Natural killer cell (primary cell): ENCODE results near the gene KCND2. TPM values are rescaled to one million over a fixed set of nuclear protein-coding genes. Genes with fewer than 3 reads are reported as not detected.

Experiments used
- ATAC-seq, 3 donors: fragments of 150-1000 bp in 2 of 3; fragments of 200-7000 bp in 1 of 3; cut with Tn5 transposase; 1 replicate in 1 of 3; 2 replicates in 2 of 3; pipeline ENCODE4 v1.10.0; 2021; ENCODE audit warnings: mild to moderate bottlenecking in 2 of 3, moderate library complexity in 2 of 3
- DNase-seq, 2 donors: peaks; one replicate each; pipeline versions ENCODE4 v3.0.0 to v3.0.0-alpha.2; 2013 to 2021; ENCODE audit warnings: mixed read lengths in 1 of 2
- H3K27ac ChIP-seq: one replicate; pipeline ENCODE4 v1.5.1; 2013; ENCODE audit warnings: mild to moderate bottlenecking, low read length
- H3K27me3 ChIP-seq: one replicate; pipeline ENCODE4 v1.6.1; 2013; ENCODE audit warnings: low read length; ENCODE audit not compliant: control insufficient read depth, insufficient read depth
- H3K36me3 ChIP-seq: one replicate; pipeline ENCODE4 v1.6.1; 2013; ENCODE audit warnings: low read length; ENCODE audit not compliant: control insufficient read depth, insufficient read depth
- H3K4me1 ChIP-seq: one replicate; pipeline ENCODE4 v1.6.1; 2013; ENCODE audit warnings: low read length; ENCODE audit not compliant: control insufficient read depth, insufficient read depth
- H3K4me3 ChIP-seq: one replicate; pipeline ENCODE4 v1.5.1; 2013; ENCODE audit warnings: low read length
- H3K9me3 ChIP-seq: one replicate; pipeline ENCODE4 v1.6.1; 2013; ENCODE audit warnings: low read length; ENCODE audit not compliant: control insufficient read depth, insufficient read depth
- H3K27ac Mint-ChIP-seq, 2 donors: one replicate each; pipeline ENCODE4 v1.8.0; 2022; ENCODE audit warnings: mild to moderate bottlenecking in 2 of 2, mixed read lengths in 2 of 2, moderate library complexity in 1 of 2
- H3K27me3 Mint-ChIP-seq, 2 donors: one replicate each; pipeline ENCODE4 v1.8.0; 2022; ENCODE audit warnings: low read depth in 2 of 2, mixed read lengths in 2 of 2
- H3K36me3 Mint-ChIP-seq: one replicate; pipeline ENCODE4 v1.8.0; 2022; ENCODE audit warnings: mixed read lengths
- H3K4me1 Mint-ChIP-seq, 2 donors: one replicate each; pipeline ENCODE4 v1.8.0; 2022; ENCODE audit warnings: mixed read lengths in 2 of 2
- H3K4me3 Mint-ChIP-seq: one replicate; pipeline ENCODE4 v1.8.0; 2022; ENCODE audit warnings: mild to moderate bottlenecking, moderate library complexity, mixed read lengths
- H3K9me3 Mint-ChIP-seq, 2 donors: one replicate each; pipeline ENCODE4 v1.8.0; 2022; ENCODE audit warnings: mixed read lengths in 2 of 2
- WGBS: methylation state at CpG from one replicate; pipeline ENCODE4 v1.1.7; 2013; ENCODE audit warnings: missing lambda C conversion rate; ENCODE audit not compliant: insufficient coverage; 5-methylcytosine and 5-hydroxymethylcytosine counted together
- intact Hi-C: fragments of 100-400 bp; cut with micrococcal nuclease; formaldehyde crosslinking; loops from one replicate; pipeline ENCODE4 v1.14.2; 2022
- total RNA-seq, 4 donors: library from RNA; stranded (reverse); fragments of 120-200 nt in 1 of 4; gene quantifications; one replicate each; pipeline versions ENCODE4 v1.2.3 to v1.2.4, GENCODE V29; 2013 to 2022
- TF ChIP-seq, protein P1 (sequence below): fragments of 200-600 bp; IDR thresholded peaks from one replicate; pipeline ENCODE4 v1.8.0; 2022; ENCODE audit warnings: antibody characterized with exemption

Gene KCND2
- total RNA-seq, 3 donors from 2014 or later (not counting 1 experiment from before 2014, with no cell fraction given), result not detected

DNA sequence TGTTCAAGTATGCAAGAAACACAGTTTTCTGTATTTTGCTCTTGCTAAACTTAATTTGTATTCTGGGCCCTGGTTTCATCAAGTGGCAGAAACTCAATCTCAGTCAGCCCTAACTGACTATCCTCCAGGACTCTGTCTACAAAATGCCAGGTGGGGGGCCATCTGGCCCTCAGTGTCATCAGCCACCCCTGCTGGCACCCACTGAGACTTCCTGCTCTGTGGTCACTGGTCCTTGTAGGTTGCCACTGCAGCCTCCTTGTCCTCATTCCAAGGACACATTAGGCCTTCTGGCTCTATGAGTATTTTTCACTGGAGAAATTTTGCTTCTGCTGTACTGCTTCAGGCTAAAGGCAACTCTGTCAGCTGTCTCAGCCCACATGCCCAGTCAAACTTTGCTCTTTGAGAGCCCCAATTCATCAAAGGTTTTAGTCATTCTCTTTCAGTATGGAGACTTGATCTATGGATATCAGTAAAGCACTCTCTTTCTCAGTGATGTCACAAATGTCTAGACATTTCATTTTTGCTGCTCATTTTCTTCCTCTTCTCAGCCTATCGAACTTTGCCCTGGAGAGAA, 163.6 kb downstream of the KCND2 start:
- Histone ChIP-seq H3K4me1 (no peaks in the 10 kb centered on the region), H3K27ac (no peak overlapping the region), H3K36me3 (no peaks in the 10 kb centered on the region), H3K4me3 (no peak overlapping the region), H3K9me3 (no peaks in the 10 kb centered on the region), H3K27me3 (no peaks in the 10 kb centered on the region)
- ATAC-seq (no peak), DNase-seq (no peak)
- H3K4me3 Mint-ChIP-seq, result no peak overlapping the region
- H3K36me3 Mint-ChIP-seq, result no peaks in the 10 kb centered on the region
- no peak overlapping the region for H3K27ac Mint-ChIP-seq
- H3K9me3 Mint-ChIP-seq, result peaks cover 7 to 11% of the 10 kb centered on the region in 2 donors
- intact Hi-C loops, result no loop called here
- H3K27me3 Mint-ChIP-seq, result no peaks in the 10 kb centered on the region
- no peaks in the 10 kb centered on the region for H3K4me1 Mint-ChIP-seq
- TF ChIP-seq, protein P1, sequence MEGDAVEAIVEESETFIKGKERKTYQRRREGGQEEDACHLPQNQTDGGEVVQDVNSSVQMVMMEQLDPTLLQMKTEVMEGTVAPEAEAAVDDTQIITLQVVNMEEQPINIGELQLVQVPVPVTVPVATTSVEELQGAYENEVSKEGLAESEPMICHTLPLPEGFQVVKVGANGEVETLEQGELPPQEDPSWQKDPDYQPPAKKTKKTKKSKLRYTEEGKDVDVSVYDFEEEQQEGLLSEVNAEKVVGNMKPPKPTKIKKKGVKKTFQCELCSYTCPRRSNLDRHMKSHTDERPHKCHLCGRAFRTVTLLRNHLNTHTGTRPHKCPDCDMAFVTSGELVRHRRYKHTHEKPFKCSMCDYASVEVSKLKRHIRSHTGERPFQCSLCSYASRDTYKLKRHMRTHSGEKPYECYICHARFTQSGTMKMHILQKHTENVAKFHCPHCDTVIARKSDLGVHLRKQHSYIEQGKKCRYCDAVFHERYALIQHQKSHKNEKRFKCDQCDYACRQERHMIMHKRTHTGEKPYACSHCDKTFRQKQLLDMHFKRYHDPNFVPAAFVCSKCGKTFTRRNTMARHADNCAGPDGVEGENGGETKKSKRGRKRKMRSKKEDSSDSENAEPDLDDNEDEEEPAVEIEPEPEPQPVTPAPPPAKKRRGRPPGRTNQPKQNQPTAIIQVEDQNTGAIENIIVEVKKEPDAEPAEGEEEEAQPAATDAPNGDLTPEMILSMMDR, result no peak
- no CpG with 5 or more reads among the region's 1 CpG for WGBS

DNA sequence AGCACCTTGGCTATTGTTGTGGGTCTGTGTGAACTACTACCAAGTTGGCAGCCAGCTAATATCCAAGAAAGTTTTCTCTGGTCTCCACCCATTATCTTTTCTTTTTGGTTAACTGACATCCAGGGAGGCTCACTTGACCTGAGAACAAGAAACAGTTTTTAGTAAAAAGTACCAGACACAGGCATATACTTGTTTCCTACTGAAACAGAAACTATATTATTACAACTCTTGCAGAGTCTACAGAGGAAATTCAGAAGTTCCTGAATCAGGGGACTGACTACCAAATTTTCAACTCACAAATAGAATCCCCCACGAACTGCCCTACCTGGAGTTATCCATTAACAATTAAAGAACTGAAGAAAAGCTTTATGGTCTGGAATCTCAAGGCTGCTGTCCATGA, 168.9 kb downstream of the KCND2 start:
- no peak overlapping the region for H3K27ac Mint-ChIP-seq
- intact Hi-C loops, result no loop called here
- Histone ChIP-seq H3K36me3 (no peaks in the 10 kb centered on the region), H3K4me1 (no peaks in the 10 kb centered on the region), H3K27me3 (no peaks in the 10 kb centered on the region), H3K9me3 (no peaks in the 10 kb centered on the region), H3K4me3 (no peak overlapping the region), H3K27ac (no peak overlapping the region)
- H3K4me3 Mint-ChIP-seq, result no peak overlapping the region
- peaks cover 5 to 9% of the 10 kb centered on the region in 2 donors for H3K9me3 Mint-ChIP-seq
- H3K36me3 Mint-ChIP-seq, result no peaks in the 10 kb centered on the region
- no peak for DNase-seq
- ATAC-seq, result no peak
- 0% methylated on average over 1 of the region's 1 CpG for WGBS
- H3K27me3 Mint-ChIP-seq, result no peaks in the 10 kb centered on the region
- no peaks in the 10 kb centered on the region for H3K4me1 Mint-ChIP-seq
- TF ChIP-seq, protein P1, result no peak

- Mint-ChIP-seq H3K27me3 (no peaks in the 10 kb centered on the region), H3K27ac (no peak overlapping the region), H3K9me3 (peaks cover 5 to 9% of the 10 kb centered on the region in 2 donors), H3K4me3 (no peak overlapping the region), H3K4me1 (no peaks in the 10 kb centered on the region), H3K36me3 (no peaks in the 10 kb centered on the region)
- WGBS, result 78% methylated on average over 1 of the region's 2 CpGs
- H3K9me3 ChIP-seq, result no peaks in the 10 kb centered on the region
- no peaks in the 10 kb centered on the region for H3K36me3 ChIP-seq
- no peak for ATAC-seq
- no peak overlapping the region for H3K27ac ChIP-seq
- no peaks in the 10 kb centered on the region for H3K4me1 ChIP-seq
- TF ChIP-seq, protein P1, result no peak
- intact Hi-C loops, result no loop called here
- no peaks in the 10 kb centered on the region for H3K27me3 ChIP-seq
- H3K4me3 ChIP-seq, result no peak overlapping the region
- DNase-seq, result no peak
Observed at GRCh38 chr7:120442838-120443237, 169.9 kb downstream of the KCND2 start.

DNA sequence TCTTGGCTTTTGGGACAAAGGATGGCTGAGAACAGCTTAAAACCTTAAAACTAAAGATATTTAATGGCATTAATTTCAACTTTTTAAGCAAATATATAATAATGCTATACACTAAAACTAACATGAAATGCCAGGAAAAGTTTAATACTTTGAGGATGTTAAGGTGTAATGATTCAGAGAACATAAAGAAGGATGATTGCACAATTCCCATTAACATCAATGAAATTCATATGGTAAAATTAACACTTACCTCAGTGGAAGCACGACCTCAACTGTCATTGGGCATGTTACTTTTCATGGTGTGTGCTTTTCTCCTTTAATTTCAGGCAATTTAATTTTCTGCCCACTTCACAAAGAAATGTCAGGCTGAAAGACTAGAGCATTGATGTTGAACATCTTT, 171.7 kb downstream of the KCND2 start:
- no peaks in the 10 kb centered on the region for H3K9me3 ChIP-seq
- H3K4me1 ChIP-seq, result no peaks in the 10 kb centered on the region
- Mint-ChIP-seq H3K9me3 (peaks cover 2 to 9% of the 10 kb centered on the region in 2 donors), H3K36me3 (no peaks in the 10 kb centered on the region), H3K27ac (no peak overlapping the region), H3K27me3 (no peaks in the 10 kb centered on the region), H3K4me3 (no peak overlapping the region), H3K4me1 (no peaks in the 10 kb centered on the region)
- no peak for DNase-seq
- no peak for ATAC-seq
- 54% methylated on average over 1 of the region's 1 CpG for WGBS
- H3K36me3 ChIP-seq, result no peaks in the 10 kb centered on the region
- no peak overlapping the region for H3K4me3 ChIP-seq
- intact Hi-C loops, result no loop called here
- TF ChIP-seq, protein P1, result no peak
- no peak overlapping the region for H3K27ac ChIP-seq
- no peaks in the 10 kb centered on the region for H3K27me3 ChIP-seq
